GM12878 (cell line): ENCODE measurements around the gene MRPL23. TPM values are rescaled to one million over a fixed set of nuclear protein-coding genes. Genes with fewer than 3 reads are reported as not detected.

ENCODE experiments used
- ATAC-seq: fragments of 200-7000 bp; cut with Tn5 transposase; 3 replicates; pipeline ENCODE4 v1.9.1; 2020; ENCODE audit warnings: mild to moderate bottlenecking, moderate library complexity
- BruUV-seq: library from RNA; stranded (reverse); fragments of 400-500 nt; replicated peaks from 2 replicates; lab custom pipeline; 2021; lab: Mats Ljungman, UMichigan
- CTCF ChIA-PET: fragments of 300-600 bp; sonication (Branson Sonifier 250); formaldehyde crosslinking; extraction: SDS; loops from one replicate; lab custom pipeline; 2021; ENCODE audit warnings: inconsistent platforms; lab: Yijun Ruan, JAX
- POLR2A ChIA-PET: fragments of 350-600 bp; formaldehyde crosslinking; extraction: SDS; loops from one replicate; lab custom pipeline; 2021; ENCODE audit warnings: inconsistent platforms; lab: Charles Lee
- RAD21 ChIA-PET: fragments of 300-600 bp; sonication (Branson Sonifier 250); formaldehyde crosslinking; loops from one replicate; lab custom pipeline; 2023; ENCODE audit warnings: antibody characterized with exemption; ENCODE audit not compliant: unreplicated experiment; lab: Charles Lee
- SMC1A ChIA-PET: fragments of 300-600 bp; sonication (Branson Sonifier 250); formaldehyde crosslinking; loops from one replicate; lab custom pipeline; 2023; ENCODE audit not compliant: unreplicated experiment, uncharacterized antibody; lab: Charles Lee
- DNase-seq: peaks from one replicate; pipeline ENCODE4 v3.0.0-alpha.2; 2011; ENCODE audit warnings: low read depth, low spot score
- FAIRE-seq: peaks from 3 replicates; lab custom pipeline; 2011; peaks lifted over from hg19 to GRCh38; lab: Jason Lieb, UNC
- H2AFZ ChIP-seq: 2 replicates; pipeline ENCODE4 v1.6.0; 2011; ENCODE audit warnings: low read depth, low read length, control low read depth; ENCODE audit not compliant: control insufficient read depth
- H3K27ac ChIP-seq: 2 replicates; pipeline ENCODE4 v1.5.1; 2011; ENCODE audit warnings: control low read depth; ENCODE audit not compliant: control insufficient read depth, insufficient read depth
- H3K27me3 ChIP-seq, 2 experiments: replicated peaks in 1 of 2; 2 replicates each; pipeline versions ENCODE4 v1.6.0 to v1.6.1; 2011; ENCODE audit warnings: low read length in 1 of 2; ENCODE audit not compliant: control insufficient read depth in 2 of 2, insufficient read depth in 2 of 2
- H3K36me3 ChIP-seq, 2 experiments: 2 replicates each; pipeline ENCODE4 v1.5.1; 2011; ENCODE audit warnings: low read length in 1 of 2; ENCODE audit not compliant: control insufficient read depth in 2 of 2, insufficient read depth in 2 of 2
- H3K4me1 ChIP-seq: 2 replicates; pipeline ENCODE4 v1.6.1; 2011; ENCODE audit warnings: mild to moderate bottlenecking, low read length, moderate library complexity, mixed read lengths; ENCODE audit not compliant: control insufficient read depth, insufficient read depth
- H3K4me2 ChIP-seq: 2 replicates; pipeline ENCODE4 v1.6.0; 2011; ENCODE audit warnings: control low read depth; ENCODE audit not compliant: control insufficient read depth, insufficient read depth
- H3K4me3 ChIP-seq: fragments of 200-600 bp; sonication (generic); 2 replicates; pipeline ENCODE4 v1.5.1; 2016
- H3K79me2 ChIP-seq: 2 replicates; pipeline ENCODE4 v1.6.0; 2011; ENCODE audit warnings: low read length; ENCODE audit not compliant: control insufficient read depth, insufficient read depth
- H3K9ac ChIP-seq: 2 replicates; pipeline ENCODE4 v1.8.0; 2011; ENCODE audit warnings: low read length, control low read depth, mixed read lengths; ENCODE audit not compliant: control insufficient read depth, insufficient read depth
- H3K9me3 ChIP-seq: replicated peaks from 3 replicates; pipeline ENCODE4 v1.5.1; 2011; ENCODE audit warnings: mild to moderate bottlenecking, low read length; ENCODE audit not compliant: control insufficient read depth, insufficient read depth
- H4K20me1 ChIP-seq: 2 replicates; pipeline ENCODE4 v1.6.0; 2011; ENCODE audit not compliant: control insufficient read depth, insufficient read depth
- CHD4 ChIP-seq: fragments of 200-600 bp; sonication (generic); IDR thresholded peaks from 2 replicates; pipeline ENCODE4 v1.6.1; 2016; ENCODE audit warnings: mild to moderate bottlenecking
- CREM ChIP-seq: IDR thresholded peaks from 2 replicates; pipeline ENCODE4 v1.6.1; 2014; ENCODE audit warnings: antibody characterized with exemption, low read depth
- EP300 ChIP-seq, 2 experiments: fragments of 150-350 bp in 1 of 2; IDR thresholded peaks; 2 replicates each; pipeline ENCODE4 v1.6.1; 2011 to 2012; ENCODE audit warnings: low read depth in 2 of 2, low read length in 2 of 2, borderline replicate concordance in 1 of 2, improper control_type of control experiment in 1 of 2, inconsistent platforms in 1 of 2; ENCODE audit not compliant: control insufficient read depth in 1 of 2
- HDGF ChIP-seq: fragments of 450-650 bp; IDR thresholded peaks from 2 replicates; pipeline ENCODE4 v1.6.1; 2016; ENCODE audit warnings: antibody characterized with exemption
- JUNB ChIP-seq: IDR thresholded peaks from 2 replicates; pipeline ENCODE4 v1.6.1; 2016; ENCODE audit warnings: antibody characterized with exemption, mild to moderate bottlenecking
- JUND ChIP-seq: IDR thresholded peaks from 2 replicates; pipeline ENCODE4 v1.6.1; 2012; ENCODE audit warnings: low read depth, mild to moderate bottlenecking, low read length, improper control_type of control experiment, moderate library complexity
- NBN ChIP-seq: fragments of 450-650 bp; IDR thresholded peaks from 2 replicates; pipeline ENCODE4 v1.6.1; 2016
- NFYB ChIP-seq: IDR thresholded peaks from 2 replicates; pipeline ENCODE4 v1.6.1; 2011; ENCODE audit warnings: low read depth, mild to moderate bottlenecking, low read length, improper control_type of control experiment, moderate library complexity; ENCODE audit not compliant: insufficient read depth
- NRF1 ChIP-seq: conservative IDR thresholded peaks from 2 replicates; pipeline ENCODE4 v1.6.1; 2011; ENCODE audit warnings: mild to moderate bottlenecking, low read depth, low read length, improper control_type of control experiment
- TCF3 ChIP-seq: IDR thresholded peaks from 2 replicates; pipeline ENCODE4 v1.6.1; 2012; ENCODE audit warnings: low read depth, mild to moderate bottlenecking, low read length, borderline replicate concordance; ENCODE audit not compliant: insufficient read depth
- TCF7 ChIP-seq: IDR thresholded peaks from 2 replicates; pipeline ENCODE4 v1.6.1; 2014; ENCODE audit warnings: antibody characterized with exemption, borderline replicate concordance
- whole genome bisulfite sequencing: methylation state at CpG from one replicate; pipeline ENCODE4 v1.1.6; 2016; ENCODE audit warnings: low lambda C conversion rate; ENCODE audit not compliant: insufficient replicate concordance, insufficient coverage; ENCODE audit errors: missing lambda C conversion rate; 5-methylcytosine and 5-hydroxymethylcytosine counted together
- in situ Hi-C: fragments of 300-500 bp; cut with MboI; formaldehyde crosslinking; loops from 9 replicates; pipeline ENCODE4 v1.14.3; 2018; ENCODE audit warnings: mixed read lengths
- intact Hi-C: fragments of 100-400 bp; cut with micrococcal nuclease; formaldehyde crosslinking; loops from one replicate; pipeline ENCODE4 v1.14.2; 2022; ENCODE audit not compliant: unreplicated experiment
- polyA plus RNA-seq, 11 experiments: library from polyadenylated mRNA; depleted of rRNA in 4 of 11; unstranded in 6 of 11; stranded (reverse) in 5 of 11; fragments of >200 nt; fragmentation: Nextera tagmentation in 4 of 11; fragmentation: Illumina TruSeq in 1 of 11; extraction: Ambion mirVana in 4 of 11; extraction: Trizol in 1 of 11; gene quantifications; 1 replicate in 1 of 11; 2 replicates in 10 of 11; pipeline versions ENCODE4 v1.2.1 to v1.2.3, GENCODE V29; 2011 to 2016; ENCODE audit warnings: inconsistent platforms in 2 of 11, missing spikeins in 2 of 11, low read depth in 1 of 11
- total RNA-seq, 4 experiments: library from RNA; depleted of rRNA in 3 of 4; stranded (reverse); fragments of >200 nt in 3 of 4; fragmentation: Illumina TruSeq in 1 of 4; extraction: Trizol in 1 of 4; gene quantifications; 2 replicates each; pipeline versions ENCODE4 v1.2.1 to v1.2.3, GENCODE V29; 2013 to 2021
- TF ChIP-seq, protein P1 (sequence below): IDR thresholded peaks from 2 replicates; pipeline ENCODE4 v1.6.1; 2012; ENCODE audit warnings: low read depth, low read length, improper control_type of control experiment
- TF ChIP-seq, protein P2 (sequence below): fragments of 450-650 bp; formaldehyde crosslinking; IDR thresholded peaks from 2 replicates; pipeline ENCODE4 v1.5.0; 2022; ENCODE audit warnings: mild to moderate bottlenecking, missing genetic modification characterization

The MRPL23 gene
- total and polyA plus RNA-seq, 10 of the 15 experiments (the other 5 are each of a cell fraction or from before 2014, with no cell fraction given): 1.6 to 207 (median 126) TPM

DNA sequence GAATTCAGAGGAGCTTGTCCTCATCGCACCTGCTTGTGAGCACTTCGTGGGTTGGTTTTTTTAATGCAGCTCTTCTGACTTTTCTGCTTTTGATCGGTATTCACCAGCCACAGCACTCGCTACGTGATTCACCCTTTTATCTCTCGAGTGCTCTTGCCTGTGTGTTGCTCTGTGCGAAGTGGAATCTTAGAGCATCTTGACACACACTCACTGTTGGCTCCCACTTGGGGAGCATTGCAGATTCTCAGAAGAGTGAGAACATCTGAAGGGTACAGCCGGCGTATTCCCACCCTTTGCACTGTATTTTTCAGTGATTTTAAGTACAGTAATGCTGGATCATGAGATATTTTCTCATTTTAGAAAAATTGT, 16.7 kb upstream of the MRPL23 start:
- Histone ChIP-seq H3K27ac (no peak overlapping the region), H2AFZ (no peak overlapping the region), H3K79me2 (no peaks in the 10 kb centered on the region), H3K27me3 (no peaks in the 10 kb centered on the region; a peak in 2 of 4 replicates), H3K4me1 (no peaks in the 10 kb centered on the region), H3K9me3 (no peaks in the 10 kb centered on the region), H3K9ac (no peak overlapping the region), H3K4me3 (no peak overlapping the region), H3K36me3 (no peaks in the 10 kb centered on the region), H4K20me1 (no peaks in the 10 kb centered on the region), H3K4me2 (no peak overlapping the region)
- POLR2A ChIA-PET: no interaction called here
- CTCF ChIA-PET: no interaction called here
- no TSS peak for BruUV-seq
- WGBS: 43% methylated on average over 9 of the region's 9 CpGs
- no peak for FAIRE-seq
- no peak for ATAC-seq
- in situ Hi-C loops (no loop called here), intact Hi-C loops (no loop called here)
- DNase-seq: no peak
- RAD21 ChIA-PET: no interaction called here
- SMC1A ChIA-PET: no interaction called here
- no peak for TF ChIP-seq NBN
- no peak for TF ChIP-seq TCF3
- TF ChIP-seq CHD4: no peak
- no peak for TF ChIP-seq HDGF
- TF ChIP-seq NRF1: no peak
- no peak for TF ChIP-seq JUND
- TF ChIP-seq EP300 (IDR thresholded peaks at IDR 0.05; ENCODE audit: borderline replicate concordance in 1 of 2, control insufficient read depth in 1 of 2, low read depth in 2 of 2, low read length in 2 of 2): no peak
- no peak for TF ChIP-seq CREM
- TF ChIP-seq NFYB: no peak
- no peak for TF ChIP-seq TCF7
- TF ChIP-seq, protein P1, sequence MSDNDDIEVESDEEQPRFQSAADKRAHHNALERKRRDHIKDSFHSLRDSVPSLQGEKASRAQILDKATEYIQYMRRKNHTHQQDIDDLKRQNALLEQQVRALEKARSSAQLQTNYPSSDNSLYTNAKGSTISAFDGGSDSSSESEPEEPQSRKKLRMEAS: no peak
- TF ChIP-seq, protein P2, sequence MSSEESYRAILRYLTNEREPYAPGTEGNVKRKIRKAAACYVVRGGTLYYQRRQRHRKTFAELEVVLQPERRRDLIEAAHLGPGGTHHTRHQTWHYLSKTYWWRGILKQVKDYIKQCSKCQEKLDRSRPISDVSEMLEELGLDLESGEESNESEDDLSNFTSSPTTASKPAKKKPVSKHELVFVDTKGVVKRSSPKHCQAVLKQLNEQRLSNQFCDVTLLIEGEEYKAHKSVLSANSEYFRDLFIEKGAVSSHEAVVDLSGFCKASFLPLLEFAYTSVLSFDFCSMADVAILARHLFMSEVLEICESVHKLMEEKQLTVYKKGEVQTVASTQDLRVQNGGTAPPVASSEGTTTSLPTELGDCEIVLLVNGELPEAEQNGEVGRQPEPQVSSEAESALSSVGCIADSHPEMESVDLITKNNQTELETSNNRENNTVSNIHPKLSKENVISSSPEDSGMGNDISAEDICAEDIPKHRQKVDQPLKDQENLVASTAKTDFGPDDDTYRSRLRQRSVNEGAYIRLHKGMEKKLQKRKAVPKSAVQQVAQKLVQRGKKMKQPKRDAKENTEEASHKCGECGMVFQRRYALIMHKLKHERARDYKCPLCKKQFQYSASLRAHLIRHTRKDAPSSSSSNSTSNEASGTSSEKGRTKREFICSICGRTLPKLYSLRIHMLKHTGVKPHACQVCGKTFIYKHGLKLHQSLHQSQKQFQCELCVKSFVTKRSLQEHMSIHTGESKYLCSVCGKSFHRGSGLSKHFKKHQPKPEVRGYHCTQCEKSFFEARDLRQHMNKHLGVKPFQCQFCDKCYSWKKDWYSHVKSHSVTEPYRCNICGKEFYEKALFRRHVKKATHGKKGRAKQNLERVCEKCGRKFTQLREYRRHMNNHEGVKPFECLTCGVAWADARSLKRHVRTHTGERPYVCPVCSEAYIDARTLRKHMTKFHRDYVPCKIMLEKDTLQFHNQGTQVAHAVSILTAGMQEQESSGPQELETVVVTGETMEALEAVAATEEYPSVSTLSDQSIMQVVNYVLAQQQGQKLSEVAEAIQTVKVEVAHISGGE (CRISPR knock-in tag): no peak
- no peak for TF ChIP-seq JUNB
